Epidermal melanocyte (primary cell): ENCODE results near the gene RNF151.
A peak's percentile ranks its signal among the peaks of the same experiment; 100 is the strongest.
"Not testable (repeated sequence)": the region's sequence is repeated elsewhere in the genome, so short reads cannot be mapped to it uniquely, and the experiment has no call there.

Experiments used
- DNase-seq: peaks from one replicate; pipeline ENCODE4 v3.0.0; 2011; ENCODE audit warnings: low spot score; ENCODE audit not compliant: insufficient read length

The RNF151 gene

GRCh38 chr16:2007081-2007836 lies 40.6 kb downstream of the RNF151 start:
- DNase-seq: no peak

- DNase-seq: no peak
Observed at GRCh38 chr16:2008009-2008526, 41.4 kb downstream of the RNF151 start.

GRCh38 chr16:2008631-2009163 lies 42.0 kb downstream of the RNF151 start:
- no peak for DNase-seq

GRCh38 chr16:2009164-2009711 lies 42.6 kb downstream of the RNF151 start:
- no peak for DNase-seq

- DNase-seq: peak; percentile 94
Observed at GRCh38 chr16:2009791-2010510, 43.3 kb downstream of the RNF151 start, which contains the start of gene ZNF598. TSS of gene ZNF598 (minus strand) at chr16:2009821.

- DNase-seq: not testable (repeated sequence)
Observed at GRCh38 chr16:2011726-2012125, 45.1 kb downstream of the RNF151 start.

- no peak for DNase-seq
Observed at GRCh38 chr16:2013527-2013926, 46.9 kb downstream of the RNF151 start.

GRCh38 chr16:2015117-2015946 lies 48.7 kb downstream of the RNF151 start:
- no peak for DNase-seq

- no peak for DNase-seq
Observed at GRCh38 chr16:2015947-2016208, 49.2 kb downstream of the RNF151 start.

GRCh38 chr16:2016407-2016922 lies 49.8 kb downstream of the RNF151 start:
- DNase-seq: no peak
